ENCODE measurements around the gene RAB19.

DNA sequence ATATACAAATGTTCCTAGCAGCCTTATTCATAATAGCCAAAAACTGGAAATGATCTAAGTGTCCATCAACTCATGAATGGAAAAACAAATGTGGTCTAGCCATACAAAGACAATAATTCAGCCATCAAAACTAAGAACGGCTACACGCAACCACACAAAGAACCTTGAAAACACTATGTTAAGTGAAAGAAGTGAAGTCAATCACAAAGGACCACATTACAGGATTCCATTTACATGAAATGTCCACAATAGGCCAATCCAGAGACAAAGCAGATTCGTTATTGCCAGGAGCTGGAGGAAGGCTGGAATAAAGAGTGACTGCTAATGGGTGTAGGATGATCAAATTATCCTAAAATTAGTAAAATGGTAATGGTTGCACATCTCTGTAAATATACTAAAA, 54.3 kb downstream of the RAB19 start:
- no peak for TF ChIP-seq CREB1 (CRISPR knock-in tag; IDR thresholded peaks at IDR 0.05)
- TF ChIP-seq CBFB (CRISPR knock-in tag; IDR thresholded peaks at IDR 0.05; ENCODE audit: low read depth) = no peak
- TF ChIP-seq, protein P1, sequence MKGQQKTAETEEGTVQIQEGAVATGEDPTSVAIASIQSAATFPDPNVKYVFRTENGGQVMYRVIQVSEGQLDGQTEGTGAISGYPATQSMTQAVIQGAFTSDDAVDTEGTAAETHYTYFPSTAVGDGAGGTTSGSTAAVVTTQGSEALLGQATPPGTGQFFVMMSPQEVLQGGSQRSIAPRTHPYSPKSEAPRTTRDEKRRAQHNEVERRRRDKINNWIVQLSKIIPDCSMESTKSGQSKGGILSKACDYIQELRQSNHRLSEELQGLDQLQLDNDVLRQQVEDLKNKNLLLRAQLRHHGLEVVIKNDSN (CRISPR knock-in tag; IDR thresholded peaks at IDR 0.05) = no peak
- TF ChIP-seq, protein P2, sequence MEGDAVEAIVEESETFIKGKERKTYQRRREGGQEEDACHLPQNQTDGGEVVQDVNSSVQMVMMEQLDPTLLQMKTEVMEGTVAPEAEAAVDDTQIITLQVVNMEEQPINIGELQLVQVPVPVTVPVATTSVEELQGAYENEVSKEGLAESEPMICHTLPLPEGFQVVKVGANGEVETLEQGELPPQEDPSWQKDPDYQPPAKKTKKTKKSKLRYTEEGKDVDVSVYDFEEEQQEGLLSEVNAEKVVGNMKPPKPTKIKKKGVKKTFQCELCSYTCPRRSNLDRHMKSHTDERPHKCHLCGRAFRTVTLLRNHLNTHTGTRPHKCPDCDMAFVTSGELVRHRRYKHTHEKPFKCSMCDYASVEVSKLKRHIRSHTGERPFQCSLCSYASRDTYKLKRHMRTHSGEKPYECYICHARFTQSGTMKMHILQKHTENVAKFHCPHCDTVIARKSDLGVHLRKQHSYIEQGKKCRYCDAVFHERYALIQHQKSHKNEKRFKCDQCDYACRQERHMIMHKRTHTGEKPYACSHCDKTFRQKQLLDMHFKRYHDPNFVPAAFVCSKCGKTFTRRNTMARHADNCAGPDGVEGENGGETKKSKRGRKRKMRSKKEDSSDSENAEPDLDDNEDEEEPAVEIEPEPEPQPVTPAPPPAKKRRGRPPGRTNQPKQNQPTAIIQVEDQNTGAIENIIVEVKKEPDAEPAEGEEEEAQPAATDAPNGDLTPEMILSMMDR (IDR thresholded peaks at IDR 0.05) = no peak
- TF ChIP-seq ETV6 (CRISPR knock-in tag; IDR thresholded peaks at IDR 0.05) = no peak
- no peak for TF ChIP-seq CREM (CRISPR knock-in tag; IDR thresholded peaks at IDR 0.05)
- TF ChIP-seq NR2C2 (CRISPR knock-in tag; IDR thresholded peaks at IDR 0.05) = no peak
- TF ChIP-seq SP1 (CRISPR knock-in tag; conservative IDR thresholded peaks at IDR 0.05) = no peak
- TF ChIP-seq, protein P3, sequence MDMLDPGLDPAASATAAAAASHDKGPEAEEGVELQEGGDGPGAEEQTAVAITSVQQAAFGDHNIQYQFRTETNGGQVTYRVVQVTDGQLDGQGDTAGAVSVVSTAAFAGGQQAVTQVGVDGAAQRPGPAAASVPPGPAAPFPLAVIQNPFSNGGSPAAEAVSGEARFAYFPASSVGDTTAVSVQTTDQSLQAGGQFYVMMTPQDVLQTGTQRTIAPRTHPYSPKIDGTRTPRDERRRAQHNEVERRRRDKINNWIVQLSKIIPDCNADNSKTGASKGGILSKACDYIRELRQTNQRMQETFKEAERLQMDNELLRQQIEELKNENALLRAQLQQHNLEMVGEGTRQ (CRISPR knock-in tag; IDR thresholded peaks at IDR 0.05) = no peak
